DOHH2 (cell line): ENCODE data around the gene KRT84.

ENCODE experiments used
- H3F3A ChIP-seq: fragments of 200-600 bp; sonication (generic), shearing (Covaris generic); 2 replicates; pipeline ENCODE4 v1.6.0; 2016; ENCODE audit warnings: antibody characterized with exemption, mild to moderate bottlenecking; ENCODE audit not compliant: control insufficient read depth, insufficient read depth
- H3K27ac ChIP-seq: fragments of 200-600 bp; sonication (generic); 2 replicates; pipeline ENCODE4 v1.5.1; 2014; ENCODE audit warnings: low read depth, mild to moderate bottlenecking, low read length, moderate library complexity
- H3K27me3 ChIP-seq: fragments of 200-600 bp; sonication (generic); 2 replicates; pipeline ENCODE4 v1.6.1; 2014; ENCODE audit warnings: mild to moderate bottlenecking, low read length, mixed read lengths; ENCODE audit not compliant: control insufficient read depth
- H3K36me3 ChIP-seq: fragments of 200-600 bp; sonication (generic); 2 replicates; pipeline ENCODE4 v1.6.1; 2014; ENCODE audit warnings: mild to moderate bottlenecking, low read length, moderate library complexity, mixed read lengths; ENCODE audit not compliant: control insufficient read depth
- H3K4me1 ChIP-seq: fragments of 200-600 bp; sonication (generic); 2 replicates; pipeline ENCODE4 v1.6.1; 2014; ENCODE audit warnings: mild to moderate bottlenecking, low read length, mixed read lengths; ENCODE audit not compliant: control insufficient read depth
- H3K4me2 ChIP-seq: fragments of 200-600 bp; sonication (generic); 2 replicates; pipeline ENCODE4 v1.6.0; 2014; ENCODE audit warnings: mild to moderate bottlenecking, low read length, moderate library complexity
- H3K4me3 ChIP-seq: fragments of 200-600 bp; sonication (generic); 2 replicates; pipeline ENCODE4 v1.5.1; 2014; ENCODE audit warnings: mild to moderate bottlenecking, low read length, mixed read lengths
- H3K79me2 ChIP-seq: fragments of 200-600 bp; sonication (generic); 2 replicates; pipeline ENCODE4 v1.6.1; 2014; ENCODE audit warnings: mild to moderate bottlenecking, low read length, mixed read lengths; ENCODE audit not compliant: control insufficient read depth
- H3K9me2 ChIP-seq: fragments of 200-600 bp; sonication (generic); replicated peaks from 2 replicates; pipeline ENCODE4 v1.6.1; 2014; ENCODE audit warnings: mild to moderate bottlenecking, low read length, mixed read lengths; ENCODE audit not compliant: control insufficient read depth
- H3K9me3 ChIP-seq: fragments of 200-600 bp; sonication (generic); 2 replicates; pipeline ENCODE4 v1.6.1; 2014; ENCODE audit warnings: antibody characterized with exemption, low read length, mixed read lengths; ENCODE audit not compliant: control insufficient read depth, insufficient read depth
- H4K20me1 ChIP-seq: fragments of 200-600 bp; sonication (generic); 2 replicates; pipeline ENCODE4 v1.6.0; 2014; ENCODE audit warnings: low read depth, mild to moderate bottlenecking, antibody characterized with exemption, low read length, moderate library complexity; ENCODE audit not compliant: control insufficient read depth, insufficient read depth
- CTCF ChIP-seq: fragments of 200-600 bp; sonication (generic); IDR thresholded peaks from one replicate; pipeline ENCODE4 v1.5.1; 2014; ENCODE audit warnings: antibody characterized with exemption, mild to moderate bottlenecking, low read depth, low read length; ENCODE audit not compliant: poor library complexity, severe bottlenecking
- EZH2phosphoT487 ChIP-seq: fragments of 200-600 bp; sonication (generic); IDR thresholded peaks from 2 replicates; pipeline ENCODE4 v1.6.1; 2017; ENCODE audit warnings: borderline replicate concordance, mild to moderate bottlenecking, antibody characterized with exemption, low read length, moderate library complexity, mixed read lengths

The KRT84 gene

GRCh38 chr12:52427083-52427482, 41.6 kb upstream of the KRT84 start:
- Histone ChIP-seq H3K9me2 (no peaks in the 10 kb centered on the region), H3K4me2 (no peak overlapping the region), H4K20me1 (no peaks in the 10 kb centered on the region), H3F3A (no peaks in the 10 kb centered on the region), H3K4me3 (no peak overlapping the region), H3K27ac (no peak overlapping the region), H3K36me3 (no peaks in the 10 kb centered on the region), H3K9me3 (no peaks in the 10 kb centered on the region), H3K79me2 (no peaks in the 10 kb centered on the region), H3K4me1 (no peaks in the 10 kb centered on the region), H3K27me3 (0 out of 2 replicates have a peak, but pooled peaks cover under 1% of the 10 kb centered on the region)
- TF ChIP-seq EZH2phosphoT487 (no peak), CTCF (no peak)

- H3K4me1 ChIP-seq = no peaks in the 10 kb centered on the region
- no peaks in the 10 kb centered on the region for H4K20me1 ChIP-seq
- H3K27me3 ChIP-seq = 0 out of 2 replicates have a peak, but pooled peaks cover 2% of the 10 kb centered on the region
- no peaks in the 10 kb centered on the region for H3K9me2 ChIP-seq
- no peak overlapping the region for H3K27ac ChIP-seq
- H3K4me2 ChIP-seq = no peak overlapping the region
- no peaks in the 10 kb centered on the region for H3K36me3 ChIP-seq
- TF ChIP-seq CTCF (no peak), EZH2phosphoT487 (no peak)
- H3K9me3 ChIP-seq = no peaks in the 10 kb centered on the region
- no peaks in the 10 kb centered on the region for H3F3A ChIP-seq
- H3K4me3 ChIP-seq = no peak overlapping the region
- no peaks in the 10 kb centered on the region for H3K79me2 ChIP-seq
These were observed 40.6 kb upstream of the KRT84 start for GRCh38 chr12:52426034-52426433.

- Histone ChIP-seq H3F3A (no peaks in the 10 kb centered on the region), H4K20me1 (no peaks in the 10 kb centered on the region), H3K27ac (no peak overlapping the region), H3K27me3 (0 out of 2 replicates have a peak, but pooled peaks cover 2% of the 10 kb centered on the region), H3K4me2 (no peak overlapping the region), H3K4me3 (no peak overlapping the region), H3K9me3 (no peaks in the 10 kb centered on the region), H3K36me3 (no peaks in the 10 kb centered on the region), H3K4me1 (no peaks in the 10 kb centered on the region), H3K9me2 (no peaks in the 10 kb centered on the region), H3K79me2 (no peaks in the 10 kb centered on the region)
- TF ChIP-seq EZH2phosphoT487 = no peak
- no peak for TF ChIP-seq CTCF
These were observed 40.0 kb upstream of the KRT84 start for GRCh38 chr12:52425466-52425865.
